ENCODE results near the gene FGF4.
"Not testable (repeated sequence)": the region's sequence is repeated elsewhere in the genome, so short reads cannot be mapped to it uniquely, and the experiment has no call there.

FGF4 gene

DNA sequence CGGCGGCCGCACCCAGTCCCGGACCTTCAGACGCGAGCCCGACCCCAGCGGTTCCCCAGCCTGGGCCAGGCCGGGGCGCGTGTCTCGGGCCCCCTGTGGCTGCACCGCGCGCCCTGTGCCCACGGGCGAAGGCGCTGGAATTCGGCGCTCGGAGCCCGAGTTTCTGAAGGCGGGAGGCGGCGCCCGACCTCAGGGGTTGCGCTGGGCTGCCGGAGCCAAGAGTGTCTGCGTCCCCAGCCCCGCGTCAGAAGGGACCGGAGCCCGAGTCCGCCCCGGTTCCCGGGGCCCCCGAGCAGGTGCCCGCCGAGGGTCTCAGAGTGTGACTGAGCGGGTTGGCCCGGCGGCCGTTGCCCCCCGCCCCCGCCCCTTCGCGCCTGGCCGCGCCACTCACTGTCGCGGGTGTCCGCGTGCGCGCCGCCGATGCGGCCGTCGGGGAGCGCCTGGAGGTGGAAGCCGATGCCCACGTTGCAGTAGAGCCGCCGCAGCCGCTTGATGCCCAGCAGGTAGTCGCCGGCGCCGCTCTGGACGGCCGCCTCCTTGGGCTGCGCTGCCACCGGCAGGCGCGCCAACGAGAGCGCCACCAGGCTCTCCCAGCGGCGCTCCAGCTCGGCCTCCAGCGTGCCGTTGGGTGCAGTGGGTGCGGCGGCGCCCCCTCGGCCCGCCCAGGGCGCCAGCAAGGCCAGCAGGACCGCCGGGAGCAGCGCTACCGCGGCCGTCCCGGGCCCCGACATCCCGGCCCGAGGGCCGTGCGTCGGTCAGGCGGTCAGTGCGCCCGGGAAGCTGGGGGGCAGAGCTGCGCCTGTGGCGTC is 583 bp downstream of the FGF4 start:
- no peak for DNase-seq (ENCODE audit: low read depth in 2 of 2, low spot score in 1 of 2)

DNA sequence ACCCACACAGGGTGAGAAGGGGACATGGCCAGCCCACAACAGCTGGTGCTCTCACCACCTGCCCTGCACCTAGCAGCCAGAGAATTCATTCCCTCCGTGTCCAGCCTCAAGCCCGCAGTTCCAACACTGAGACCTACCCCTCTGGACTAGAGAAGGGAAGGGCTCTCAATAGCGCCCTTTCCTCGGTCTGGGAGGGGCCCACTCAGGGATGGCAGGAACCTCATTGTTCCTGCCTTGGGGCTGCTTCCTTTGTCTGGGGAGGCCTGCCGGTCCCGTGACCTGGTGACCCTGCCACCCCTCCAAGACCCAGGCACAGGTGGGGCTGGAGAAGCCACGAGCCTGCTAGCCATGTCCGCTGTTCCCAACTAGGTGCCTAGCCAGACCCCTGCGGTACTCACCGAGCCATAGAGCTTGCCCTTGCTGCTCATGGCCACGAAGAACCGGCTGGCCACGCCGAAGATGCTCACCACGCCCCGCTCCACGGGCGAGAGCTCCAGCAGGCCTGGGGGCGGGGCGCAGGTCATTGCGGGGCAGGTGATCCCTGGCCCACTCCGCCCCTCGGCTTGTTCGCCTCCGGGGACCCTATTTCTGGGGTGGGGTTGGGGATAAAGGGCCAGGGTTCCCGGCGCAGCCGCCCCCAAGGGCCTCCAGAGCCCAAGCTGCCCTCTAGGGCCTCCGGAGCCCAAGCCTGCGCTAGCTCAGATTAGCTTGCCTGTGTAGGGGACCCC is 1.4 kb downstream of the FGF4 start:
- DNase-seq (ENCODE audit: low read depth in 2 of 2, low spot score in 1 of 2), result no peak

DNA sequence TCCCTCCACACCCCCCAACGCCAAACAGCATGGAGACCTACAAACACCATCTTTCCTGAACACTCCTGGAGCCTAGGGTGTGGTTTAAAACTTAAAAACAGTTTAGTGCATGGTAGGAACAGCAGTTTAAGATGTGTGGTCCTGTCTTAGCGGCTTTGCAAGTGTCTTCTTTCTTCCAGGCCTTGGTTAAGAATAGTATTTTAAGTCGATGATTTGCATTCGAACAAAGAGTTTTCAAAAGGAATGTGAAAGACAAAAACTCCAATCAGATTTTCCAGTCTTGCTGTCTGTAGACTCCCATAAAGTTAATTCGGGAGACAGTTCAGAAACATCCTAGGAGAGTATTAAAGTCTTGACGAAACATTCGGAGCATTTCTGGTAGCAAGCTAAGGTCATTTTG is 3.7 kb downstream of the FGF4 start:
- DNase-seq (ENCODE audit: low read depth in 2 of 2, low spot score in 1 of 2), result no peak

DNA sequence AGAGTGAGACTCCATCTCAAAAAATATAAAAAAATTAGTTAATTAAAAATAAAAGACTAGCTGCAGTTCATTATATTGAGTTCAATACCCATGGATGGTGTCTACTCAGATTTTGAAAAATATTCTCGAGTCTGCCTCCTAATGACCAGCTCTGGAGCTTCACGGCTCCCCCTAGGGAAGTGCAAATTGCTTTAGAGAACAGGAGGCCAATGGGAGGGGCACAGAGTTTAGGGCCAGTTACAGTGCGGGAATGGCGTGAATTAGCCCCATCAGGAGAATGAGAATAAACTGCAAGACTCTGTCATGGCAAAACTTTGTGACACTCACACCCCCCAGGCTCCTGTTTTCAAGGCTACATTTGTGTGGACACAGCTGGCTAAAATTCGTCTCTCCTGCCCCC is 4.6 kb downstream of the FGF4 start:
- DNase-seq (ENCODE audit: low read depth in 2 of 2, low spot score in 1 of 2), result no peak

DNA sequence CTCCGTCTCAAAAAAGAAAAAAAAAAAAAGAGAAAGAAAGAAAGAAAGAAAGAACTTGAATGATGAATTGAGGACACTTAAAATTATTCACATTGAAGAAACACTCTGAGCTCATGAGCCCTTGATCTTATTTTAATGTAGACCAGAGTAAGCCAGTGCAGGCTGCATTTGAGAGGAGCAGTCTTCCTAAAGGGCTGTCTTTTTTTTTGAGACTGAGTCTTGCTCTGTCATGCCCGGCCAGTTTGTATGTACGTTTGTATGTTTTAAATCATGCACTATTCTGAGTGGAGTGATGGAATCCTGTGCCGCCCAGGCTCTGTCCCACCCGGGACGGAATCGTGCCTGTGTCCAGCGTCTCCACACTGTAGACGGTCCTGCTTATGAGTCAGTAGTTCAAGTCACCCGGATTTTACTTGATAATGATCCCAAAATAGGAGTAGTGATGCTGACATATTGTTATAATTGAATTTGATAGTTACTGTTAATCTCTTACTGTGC is 9.6 kb downstream of the FGF4 start:
- no peak for DNase-seq (ENCODE audit: low read depth in 2 of 2, low spot score in 1 of 2)

DNA sequence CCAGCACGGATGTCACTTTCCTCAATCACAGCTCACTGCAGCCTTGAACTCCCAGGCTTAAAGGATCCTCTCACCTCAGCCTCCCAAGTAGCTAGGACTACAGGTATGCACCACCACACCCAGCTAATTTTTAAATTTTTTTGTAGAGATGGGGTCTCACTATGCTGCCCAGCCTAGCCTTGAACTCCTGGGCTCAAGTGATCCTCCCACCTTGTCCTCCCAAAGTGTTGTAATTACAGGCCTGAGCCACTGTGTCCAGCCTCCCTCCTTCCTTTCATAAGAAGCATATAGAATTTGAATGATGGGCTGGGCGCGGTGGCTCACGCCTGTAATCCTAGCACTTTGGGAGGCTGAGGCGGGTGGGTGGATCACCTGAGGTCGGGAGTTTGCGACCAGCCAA is 10.2 kb downstream of the FGF4 start:
- DNase-seq (ENCODE audit: low read depth in 2 of 2, low spot score in 1 of 2), result not testable (repeated sequence)

DNA sequence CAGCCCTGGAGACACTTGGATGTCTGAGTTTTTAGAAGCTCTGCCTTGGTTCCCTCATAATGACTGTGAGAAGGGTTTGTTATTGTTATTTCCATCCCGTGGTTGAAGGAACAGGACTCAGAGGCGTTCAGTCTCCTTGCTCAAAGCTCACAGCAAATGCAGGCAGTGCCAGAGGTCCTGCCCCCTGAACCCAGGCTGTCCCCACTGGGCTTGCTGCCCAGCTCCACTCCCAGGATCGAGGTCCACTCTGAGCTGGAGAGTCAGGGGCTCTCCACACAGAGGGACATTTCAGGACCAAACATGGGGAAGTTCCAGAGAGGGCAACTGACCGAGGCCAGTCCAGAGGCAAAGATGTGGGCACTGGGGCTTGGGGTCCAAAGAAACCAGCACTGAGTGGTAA is 14.8 kb downstream of the FGF4 start:
- no peak for DNase-seq (ENCODE audit: low read depth in 2 of 2, low spot score in 1 of 2)

DNA sequence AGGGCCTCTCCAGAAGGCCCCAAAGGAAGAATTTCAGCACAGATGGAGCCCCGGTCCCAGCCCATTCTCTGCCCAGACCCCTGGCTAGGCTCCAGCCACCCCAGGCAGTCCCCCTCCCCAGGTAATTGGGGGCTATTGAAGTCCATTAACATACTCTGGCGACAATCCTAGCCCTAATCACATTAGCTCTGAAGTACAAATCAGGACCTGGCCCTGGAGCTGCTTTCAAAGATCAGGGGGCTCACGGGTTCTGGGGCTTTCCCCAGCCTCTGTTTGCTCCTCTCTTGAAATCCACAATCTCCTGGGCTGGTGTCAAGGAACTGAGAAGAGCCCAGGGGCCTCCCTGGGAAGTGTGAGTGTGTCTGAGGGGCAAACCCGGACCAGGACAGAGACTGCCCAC is 22.3 kb downstream of the FGF4 start:
- DNase-seq (ENCODE audit: low read depth in 2 of 2, low spot score in 1 of 2), result no peak

DNA sequence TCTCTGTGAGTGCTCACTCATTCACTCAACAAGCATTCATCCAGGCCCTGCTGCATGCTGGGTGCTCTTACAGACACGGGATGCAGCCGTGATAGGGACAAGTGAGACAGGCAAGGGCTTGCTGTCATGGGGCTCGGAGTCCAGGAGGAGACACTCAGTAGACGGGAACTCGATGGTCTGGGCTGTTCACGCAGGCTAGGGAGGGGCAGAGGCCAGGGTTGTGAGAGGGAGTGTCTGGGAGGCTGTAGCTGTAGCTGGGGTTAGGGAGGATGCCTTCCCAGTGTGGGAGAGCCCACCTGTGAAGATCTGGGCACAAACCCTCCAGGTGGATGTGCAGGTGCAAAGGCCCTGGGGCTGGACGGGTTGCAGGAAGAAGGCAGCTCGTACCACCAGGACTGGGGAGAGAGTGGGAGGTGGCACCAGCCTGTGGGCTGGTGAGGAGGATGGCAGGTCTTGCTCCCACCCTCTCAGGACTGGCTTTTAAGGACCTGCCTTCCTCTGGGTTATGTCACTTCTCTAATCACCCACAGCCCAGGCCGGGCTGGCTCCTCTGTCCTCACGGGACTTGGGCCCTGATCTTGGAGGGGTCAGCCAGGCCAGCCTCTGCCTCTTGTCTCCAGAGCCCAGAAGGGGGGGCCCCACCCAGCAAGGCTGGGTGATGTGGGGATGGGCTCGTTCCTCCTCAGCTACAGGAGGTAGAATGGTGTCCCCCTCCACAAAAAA is 24.1 kb downstream of the FGF4 start:
- no peak for DNase-seq (ENCODE audit: low read depth in 2 of 2, low spot score in 1 of 2)

DNA sequence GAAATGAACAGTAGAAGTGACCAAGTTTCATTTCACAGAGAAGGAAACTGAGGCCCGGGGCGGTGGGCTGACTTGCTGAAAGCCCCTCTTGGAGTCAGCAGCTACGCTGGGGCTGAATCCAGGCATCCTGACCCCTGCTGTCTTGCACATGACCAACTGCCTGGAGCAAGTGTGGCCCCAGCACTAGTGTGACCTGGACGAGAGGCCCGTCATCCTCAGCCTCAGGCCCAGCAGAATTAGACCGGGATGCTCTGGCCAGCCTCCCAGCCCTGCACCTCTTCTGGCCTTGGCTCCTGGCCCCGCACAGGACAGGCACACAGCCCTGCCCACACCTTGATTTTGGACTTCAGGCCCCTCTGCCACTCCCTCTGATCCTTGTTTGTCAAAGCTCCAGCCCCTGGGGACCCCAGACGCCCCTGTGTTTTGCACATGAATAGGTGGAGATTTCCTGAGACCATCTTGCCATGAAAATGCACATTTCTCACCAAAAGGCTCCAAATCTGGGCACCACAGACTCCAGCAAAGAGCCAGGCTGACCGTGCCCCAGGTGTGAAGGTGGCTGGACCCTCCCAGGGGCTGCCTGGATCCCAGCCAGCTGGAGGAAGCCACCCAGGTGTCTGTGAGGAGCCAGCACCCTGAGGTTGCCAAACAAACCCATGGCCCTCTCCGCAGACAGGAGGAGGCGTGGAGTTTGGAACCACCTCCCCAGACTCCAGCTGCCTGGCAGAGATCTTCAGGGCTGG is 24.9 kb downstream of the FGF4 start:
- no peak for DNase-seq (ENCODE audit: low read depth in 2 of 2, low spot score in 1 of 2)

DNA sequence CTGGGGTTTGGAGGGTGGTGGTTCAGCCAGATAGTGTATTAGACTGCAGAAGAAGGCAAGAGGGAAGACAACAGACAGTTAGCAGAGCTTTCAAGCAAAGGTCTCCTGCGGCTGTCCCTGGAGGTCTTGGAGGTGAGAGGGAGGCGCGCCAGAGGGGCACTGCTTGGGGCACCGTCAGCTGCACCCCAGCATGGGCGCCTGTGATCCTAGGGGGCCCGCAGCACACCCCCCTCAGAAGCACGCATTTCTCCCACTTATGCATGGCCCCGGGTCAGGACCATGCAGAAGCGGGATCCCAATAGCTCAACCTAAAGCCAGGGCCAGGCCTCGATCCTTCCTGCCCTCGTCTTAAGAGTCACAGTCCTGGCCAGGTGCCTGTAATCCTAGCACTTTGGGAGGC is 26.5 kb downstream of the FGF4 start:
- DNase-seq (ENCODE audit: low read depth in 2 of 2, low spot score in 1 of 2), result no peak

DNA sequence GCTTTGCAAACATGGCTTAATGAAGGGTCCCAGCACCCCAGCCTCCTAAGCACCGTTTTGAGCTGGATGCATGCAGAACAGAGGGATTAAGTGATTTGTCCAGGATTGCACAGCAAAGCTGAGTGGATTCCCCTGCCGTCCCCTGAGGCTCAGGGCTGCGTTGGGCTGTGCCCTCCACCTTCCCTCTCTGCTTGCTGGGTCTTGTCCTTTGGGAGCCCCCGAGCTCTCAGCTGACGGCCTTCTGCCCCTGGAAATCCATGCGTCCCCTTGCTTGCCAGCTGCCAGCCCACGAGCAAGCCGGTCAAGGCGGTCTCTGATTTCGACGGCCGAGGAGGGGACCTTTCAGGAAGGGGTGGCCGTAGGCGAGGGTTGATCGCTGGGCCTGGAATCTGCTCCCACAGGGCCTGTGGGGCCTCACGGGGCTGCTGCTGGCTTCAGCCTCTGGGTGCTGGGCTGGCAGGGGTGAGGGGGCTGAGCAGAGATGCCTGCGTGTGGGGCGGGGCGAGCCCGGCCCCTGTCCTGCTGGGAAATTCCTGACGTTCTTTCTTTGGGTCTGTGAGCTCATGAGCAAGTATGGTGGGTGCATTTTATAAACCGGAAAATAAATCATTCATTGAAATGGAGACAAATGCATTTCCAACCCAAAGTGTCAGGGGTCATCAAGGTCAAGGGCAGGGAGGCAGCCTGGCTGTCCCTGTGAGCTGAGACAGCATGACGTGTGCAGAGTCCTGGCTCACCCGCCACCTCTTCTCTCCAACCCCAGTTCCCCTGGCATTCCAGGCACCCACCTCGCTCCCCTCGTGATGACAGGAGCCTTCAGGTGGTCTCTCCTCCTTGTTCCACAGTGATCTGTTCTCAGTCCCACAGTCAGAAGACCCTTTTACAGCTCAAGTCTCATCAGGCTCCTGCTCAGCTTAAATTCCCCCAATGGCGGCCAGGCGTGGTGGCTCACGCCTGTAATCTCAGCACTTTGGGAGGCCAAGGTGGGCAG is 28.1 kb downstream of the FGF4 start:
- no peak for DNase-seq (ENCODE audit: low read depth in 2 of 2, low spot score in 1 of 2)

DNA sequence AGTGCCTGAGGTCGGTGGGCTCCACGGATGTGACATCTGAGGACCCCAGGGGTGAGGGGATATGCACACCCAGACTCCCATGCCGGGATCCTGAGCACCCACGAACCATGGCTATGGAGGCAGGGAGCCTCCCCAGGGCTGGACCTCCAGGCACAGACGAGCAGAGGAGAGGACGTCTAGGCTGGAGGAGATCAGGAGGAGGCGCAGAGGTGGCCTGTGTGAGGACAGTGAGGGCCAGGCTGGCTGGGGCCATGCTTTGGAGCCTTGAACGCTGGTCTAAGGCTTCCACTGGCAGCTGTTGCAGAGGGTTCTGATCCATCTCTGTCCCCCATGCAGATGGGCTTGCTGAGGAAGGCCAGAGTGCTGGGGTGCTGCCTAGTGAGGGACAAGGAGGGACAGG is 29.0 kb downstream of the FGF4 start:
- no peak for DNase-seq (ENCODE audit: low read depth in 2 of 2, low spot score in 1 of 2)

DNA sequence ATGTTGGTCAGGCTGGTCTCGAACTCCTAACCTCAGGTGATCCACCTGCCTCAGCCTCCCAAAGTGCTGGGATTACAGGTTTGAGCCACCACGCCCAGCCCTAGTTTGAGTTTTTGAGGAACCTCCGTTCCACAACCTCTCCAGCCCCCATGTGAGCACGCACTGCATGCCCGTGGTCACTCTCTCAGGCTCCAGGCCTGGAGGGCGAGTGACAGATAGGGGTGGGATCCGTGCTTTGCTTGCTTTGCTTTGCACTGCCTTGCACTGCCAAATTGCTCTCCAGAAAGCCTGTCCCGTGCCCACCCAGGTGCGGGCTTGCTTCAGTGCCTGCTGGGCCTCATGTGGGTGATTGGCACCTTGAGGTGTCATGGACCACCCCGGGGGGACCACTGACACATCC is 29.9 kb downstream of the FGF4 start:
- no peak for DNase-seq (ENCODE audit: low read depth in 2 of 2, low spot score in 1 of 2)

DNA sequence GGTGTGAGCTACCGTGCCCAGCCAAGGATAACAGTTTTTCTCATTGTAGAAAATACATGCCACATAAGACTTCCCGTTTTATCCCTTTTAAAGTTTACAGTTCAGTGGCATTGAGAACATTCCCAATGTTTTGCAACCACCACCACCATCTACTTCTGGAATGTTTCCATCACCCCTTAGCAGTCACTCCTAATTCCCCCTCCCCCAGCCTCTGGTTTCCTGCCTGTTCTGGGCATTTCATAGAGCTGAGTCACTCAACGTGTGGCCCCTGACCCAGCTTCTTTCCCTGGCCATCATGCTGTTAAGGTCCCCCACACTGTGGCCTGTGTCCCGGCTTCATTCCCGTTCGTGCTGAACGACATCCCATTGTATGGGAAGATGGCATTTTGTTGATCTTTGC is 30.7 kb downstream of the FGF4 start:
- no peak for DNase-seq (ENCODE audit: low read depth in 2 of 2, low spot score in 1 of 2)

DNA sequence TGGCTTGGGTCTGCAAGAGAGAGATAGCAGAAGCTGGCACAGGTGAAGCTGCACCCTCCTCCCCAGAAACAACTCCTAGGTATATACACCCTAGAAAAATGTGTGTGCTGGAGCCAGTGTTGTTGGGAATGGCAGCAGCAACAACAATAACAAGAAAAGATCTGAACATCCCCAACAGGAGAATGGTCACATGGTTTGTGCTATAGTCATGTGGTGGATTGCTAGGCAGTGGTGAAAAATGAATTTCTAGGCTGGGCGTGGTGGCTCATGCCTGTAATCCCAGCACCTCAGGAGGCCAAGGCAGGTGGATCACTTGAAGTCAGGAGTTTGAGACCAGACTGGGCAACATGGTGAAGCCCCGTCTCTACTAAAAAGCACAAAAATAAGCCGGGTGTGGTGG is 40.3 kb downstream of the FGF4 start:
- no peak for DNase-seq (ENCODE audit: low read depth in 2 of 2, low spot score in 1 of 2)

DNA sequence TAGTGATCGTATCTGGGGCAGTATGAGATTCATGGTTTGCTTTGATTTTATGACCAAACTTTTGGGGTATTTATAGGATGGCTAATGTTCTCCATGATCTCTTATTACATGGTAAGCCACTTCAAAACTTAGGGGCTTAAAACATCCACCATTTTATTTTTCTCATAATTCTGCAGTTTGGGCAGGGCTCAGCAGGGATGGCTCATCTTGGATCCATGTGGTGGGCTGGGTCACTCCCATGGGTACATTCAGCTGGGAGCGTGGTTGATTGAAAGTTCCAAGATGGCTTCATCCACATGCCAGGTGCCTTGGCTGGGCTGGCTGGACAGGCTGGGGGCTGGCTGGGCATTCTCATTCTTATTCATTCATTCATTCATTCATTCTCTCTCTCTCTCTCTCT is 40.8 kb downstream of the FGF4 start:
- DNase-seq (ENCODE audit: low read depth in 2 of 2, low spot score in 1 of 2), result no peak

DNA sequence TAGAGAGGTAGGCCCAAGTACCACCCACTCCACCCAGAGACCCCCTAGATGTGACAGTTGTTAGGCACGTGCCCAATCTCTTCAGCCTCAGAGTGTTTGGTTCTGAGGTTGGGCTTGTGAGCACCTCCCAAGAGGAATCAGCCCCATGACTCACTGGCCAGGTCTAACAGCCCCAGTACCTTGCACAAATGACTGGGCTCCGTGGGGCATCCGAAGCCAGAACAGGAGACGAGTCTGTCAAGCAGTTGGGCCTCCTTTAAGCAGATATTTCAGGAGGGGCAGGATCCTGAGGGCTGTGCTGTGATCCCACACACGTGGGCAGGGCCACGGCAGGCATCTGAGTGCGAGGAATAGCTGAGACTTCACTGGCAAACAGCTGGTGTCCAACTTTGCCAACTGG is 42.2 kb downstream of the FGF4 start:
- DNase-seq (ENCODE audit: low read depth in 2 of 2, low spot score in 1 of 2), result no peak

DNA sequence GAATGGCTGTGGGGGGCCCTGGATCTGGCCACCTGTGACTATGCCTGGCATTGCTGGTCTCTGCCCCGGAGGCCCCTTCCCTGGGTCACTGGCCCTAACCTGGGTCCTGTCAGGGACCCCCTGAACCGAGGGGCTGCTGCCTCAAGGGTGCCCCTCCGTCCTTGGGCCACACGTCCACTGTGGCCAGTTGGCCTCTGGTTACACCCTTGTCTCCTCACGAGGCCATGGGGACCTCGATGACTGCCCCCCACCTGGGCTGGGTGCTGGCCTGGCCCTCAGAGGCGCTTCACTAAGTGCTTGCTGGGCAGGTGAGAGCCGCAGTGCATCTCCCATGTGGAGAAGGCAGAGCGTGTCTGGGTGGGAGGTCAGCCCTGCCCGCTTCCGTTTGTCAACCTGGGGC is 44.0 kb downstream of the FGF4 start:
- DNase-seq (ENCODE audit: low read depth in 2 of 2, low spot score in 1 of 2), result no peak

DNA sequence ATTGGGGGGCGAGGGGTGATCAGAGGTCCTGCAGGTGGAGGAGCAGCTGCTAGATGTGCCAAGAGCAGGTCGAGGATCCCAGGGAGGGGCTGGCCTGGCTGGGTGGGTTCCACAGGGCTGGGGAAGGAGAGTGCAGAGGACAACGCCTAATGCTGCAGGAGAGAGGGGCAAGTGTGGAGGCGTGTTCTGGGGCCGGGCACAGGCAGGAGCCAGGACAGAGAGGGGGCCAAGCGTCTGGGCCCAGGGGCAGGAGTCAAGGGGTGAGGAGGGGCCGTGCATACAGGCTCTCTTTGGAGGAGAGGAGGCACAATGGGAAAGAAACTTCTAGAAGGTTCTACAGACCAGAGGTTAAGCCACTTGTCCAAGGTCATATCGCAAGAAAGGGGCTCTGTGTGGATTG is 44.6 kb downstream of the FGF4 start:
- DNase-seq (ENCODE audit: low read depth in 2 of 2, low spot score in 1 of 2), result no peak

Data from stimulated activated CD8-positive, alpha-beta memory T cell treated with anti-CD3 and anti-CD28 coated beads, Interleukin-4, amount 100 ng/mL, for 1 hour (primary cell).